Natural killer cell (primary cell): ENCODE results near the gene ARHGEF12. TPM values are rescaled to one million over a fixed set of nuclear protein-coding genes. Genes with fewer than 3 reads are reported as not detected.

ENCODE experiments used
- ATAC-seq, 3 donors: fragments of 150-1000 bp in 2 of 3; fragments of 200-7000 bp in 1 of 3; cut with Tn5 transposase; 1 replicate in 1 of 3; 2 replicates in 2 of 3; pipeline ENCODE4 v1.10.0; 2021; ENCODE audit warnings: mild to moderate bottlenecking in 2 of 3, moderate library complexity in 2 of 3
- DNase-seq, 2 donors: peaks; one replicate each; pipeline versions ENCODE4 v3.0.0 to v3.0.0-alpha.2; 2013 to 2021; ENCODE audit warnings: mixed read lengths in 1 of 2
- H3K27ac ChIP-seq: one replicate; pipeline ENCODE4 v1.5.1; 2013; ENCODE audit warnings: mild to moderate bottlenecking, low read length
- H3K27me3 ChIP-seq: one replicate; pipeline ENCODE4 v1.6.1; 2013; ENCODE audit warnings: low read length; ENCODE audit not compliant: control insufficient read depth, insufficient read depth
- H3K36me3 ChIP-seq: one replicate; pipeline ENCODE4 v1.6.1; 2013; ENCODE audit warnings: low read length; ENCODE audit not compliant: control insufficient read depth, insufficient read depth
- H3K4me1 ChIP-seq: one replicate; pipeline ENCODE4 v1.6.1; 2013; ENCODE audit warnings: low read length; ENCODE audit not compliant: control insufficient read depth, insufficient read depth
- H3K4me3 ChIP-seq: one replicate; pipeline ENCODE4 v1.5.1; 2013; ENCODE audit warnings: low read length
- H3K9me3 ChIP-seq: one replicate; pipeline ENCODE4 v1.6.1; 2013; ENCODE audit warnings: low read length; ENCODE audit not compliant: control insufficient read depth, insufficient read depth
- H3K27ac Mint-ChIP-seq, 2 donors: one replicate each; pipeline ENCODE4 v1.8.0; 2022; ENCODE audit warnings: mild to moderate bottlenecking in 2 of 2, mixed read lengths in 2 of 2, moderate library complexity in 1 of 2
- H3K27me3 Mint-ChIP-seq, 2 donors: one replicate each; pipeline ENCODE4 v1.8.0; 2022; ENCODE audit warnings: low read depth in 2 of 2, mixed read lengths in 2 of 2
- H3K36me3 Mint-ChIP-seq: one replicate; pipeline ENCODE4 v1.8.0; 2022; ENCODE audit warnings: mixed read lengths
- H3K4me1 Mint-ChIP-seq, 2 donors: one replicate each; pipeline ENCODE4 v1.8.0; 2022; ENCODE audit warnings: mixed read lengths in 2 of 2
- H3K4me3 Mint-ChIP-seq: one replicate; pipeline ENCODE4 v1.8.0; 2022; ENCODE audit warnings: mild to moderate bottlenecking, moderate library complexity, mixed read lengths
- H3K9me3 Mint-ChIP-seq, 2 donors: one replicate each; pipeline ENCODE4 v1.8.0; 2022; ENCODE audit warnings: mixed read lengths in 2 of 2
- WGBS: methylation state at CpG from one replicate; pipeline ENCODE4 v1.1.7; 2013; ENCODE audit warnings: missing lambda C conversion rate; ENCODE audit not compliant: insufficient coverage; 5-methylcytosine and 5-hydroxymethylcytosine counted together
- intact Hi-C: fragments of 100-400 bp; cut with micrococcal nuclease; formaldehyde crosslinking; loops from one replicate; pipeline ENCODE4 v1.14.2; 2022
- total RNA-seq, 4 donors: library from RNA; stranded (reverse); fragments of 120-200 nt in 1 of 4; gene quantifications; one replicate each; pipeline versions ENCODE4 v1.2.3 to v1.2.4, GENCODE V29; 2013 to 2022
- TF ChIP-seq, protein P1 (sequence below): fragments of 200-600 bp; IDR thresholded peaks from one replicate; pipeline ENCODE4 v1.8.0; 2022; ENCODE audit warnings: antibody characterized with exemption

The ARHGEF12 gene
- total RNA-seq, 3 donors from 2014 or later (not counting 1 experiment from before 2014, with no cell fraction given) = 38.4 to 52.3 (median 42.1) TPM

DNA sequence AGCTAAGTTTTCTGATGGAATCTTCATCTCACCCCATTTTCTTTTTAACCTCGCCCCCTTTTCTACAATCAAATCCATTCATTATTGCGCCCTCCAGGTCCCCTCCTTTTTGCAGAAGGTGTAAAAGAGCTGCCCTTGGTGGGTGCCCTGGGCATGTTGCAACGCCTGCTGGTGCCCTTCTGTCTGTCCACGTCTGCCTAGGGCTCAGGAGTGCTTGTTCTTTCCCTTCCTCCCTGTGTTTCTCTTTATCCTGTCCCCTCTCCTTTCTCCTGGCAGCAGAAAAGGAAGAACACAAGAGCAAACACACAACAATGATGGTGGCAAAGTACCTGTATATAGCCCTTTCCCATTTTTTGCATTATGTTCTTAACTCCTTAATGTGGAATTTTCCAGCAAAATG, 17.3 kb upstream of the ARHGEF12 start:
- Mint-ChIP-seq H3K27ac (no peak overlapping the region), H3K9me3 (no peaks in the 10 kb centered on the region), H3K4me3 (no peak overlapping the region), H3K27me3 (peaks cover 40 to 49% of the 10 kb centered on the region in 2 donors), H3K4me1 (no peaks in the 10 kb centered on the region), H3K36me3 (no peaks in the 10 kb centered on the region)
- TF ChIP-seq, protein P1, sequence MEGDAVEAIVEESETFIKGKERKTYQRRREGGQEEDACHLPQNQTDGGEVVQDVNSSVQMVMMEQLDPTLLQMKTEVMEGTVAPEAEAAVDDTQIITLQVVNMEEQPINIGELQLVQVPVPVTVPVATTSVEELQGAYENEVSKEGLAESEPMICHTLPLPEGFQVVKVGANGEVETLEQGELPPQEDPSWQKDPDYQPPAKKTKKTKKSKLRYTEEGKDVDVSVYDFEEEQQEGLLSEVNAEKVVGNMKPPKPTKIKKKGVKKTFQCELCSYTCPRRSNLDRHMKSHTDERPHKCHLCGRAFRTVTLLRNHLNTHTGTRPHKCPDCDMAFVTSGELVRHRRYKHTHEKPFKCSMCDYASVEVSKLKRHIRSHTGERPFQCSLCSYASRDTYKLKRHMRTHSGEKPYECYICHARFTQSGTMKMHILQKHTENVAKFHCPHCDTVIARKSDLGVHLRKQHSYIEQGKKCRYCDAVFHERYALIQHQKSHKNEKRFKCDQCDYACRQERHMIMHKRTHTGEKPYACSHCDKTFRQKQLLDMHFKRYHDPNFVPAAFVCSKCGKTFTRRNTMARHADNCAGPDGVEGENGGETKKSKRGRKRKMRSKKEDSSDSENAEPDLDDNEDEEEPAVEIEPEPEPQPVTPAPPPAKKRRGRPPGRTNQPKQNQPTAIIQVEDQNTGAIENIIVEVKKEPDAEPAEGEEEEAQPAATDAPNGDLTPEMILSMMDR = no peak
- no peaks in the 10 kb centered on the region for H3K9me3 ChIP-seq
- H3K27ac ChIP-seq = no peak overlapping the region
- H3K27me3 ChIP-seq = peaks cover 9% of the 10 kb centered on the region
- no peak overlapping the region for H3K4me3 ChIP-seq
- DNase-seq (no peak), ATAC-seq (no peak)
- H3K36me3 ChIP-seq = no peaks in the 10 kb centered on the region
- no peaks in the 10 kb centered on the region for H3K4me1 ChIP-seq
- intact Hi-C loops = no loop called here
- 77% methylated on average over 4 of the region's 4 CpGs for WGBS

GRCh38 chr11:120324932-120325810, 11.0 kb upstream of the ARHGEF12 start, which contains the start of gene TLCD5:
TLCD5 (plus strand) TSS chr11:120325299; CDS start chr11:120327442, 2,143 bp downstream.
- Mint-ChIP-seq H3K4me1 (peaks cover 26 to 27% of the 10 kb centered on the region in 2 donors), H3K27me3 (peaks cover 56 to 67% of the 10 kb centered on the region in 2 donors), H3K36me3 (no peaks in the 10 kb centered on the region), H3K4me3 (peak within 1 kb of the TSS; percentile 83), H3K27ac (no peak within 1 kb of the TSS), H3K9me3 (no peaks in the 10 kb centered on the region)
- ATAC-seq (peak; percentile 43 to 61 (median 55)), DNase-seq (peak in 1 of 2 donors; percentile 52)
- 2% methylated on average over 81 of the region's 84 CpGs for WGBS
- no peaks in the 10 kb centered on the region for H3K9me3 ChIP-seq
- no peak within 1 kb of the TSS for H3K27ac ChIP-seq
- peaks cover 3% of the 10 kb centered on the region for H3K4me1 ChIP-seq
- H3K4me3 ChIP-seq = no peak within 1 kb of the TSS
- intact Hi-C loops = no loop called here
- TF ChIP-seq, protein P1 = no peak
- H3K36me3 ChIP-seq = no peaks in the 10 kb centered on the region
- H3K27me3 ChIP-seq = peaks cover 22% of the 10 kb centered on the region

DNA sequence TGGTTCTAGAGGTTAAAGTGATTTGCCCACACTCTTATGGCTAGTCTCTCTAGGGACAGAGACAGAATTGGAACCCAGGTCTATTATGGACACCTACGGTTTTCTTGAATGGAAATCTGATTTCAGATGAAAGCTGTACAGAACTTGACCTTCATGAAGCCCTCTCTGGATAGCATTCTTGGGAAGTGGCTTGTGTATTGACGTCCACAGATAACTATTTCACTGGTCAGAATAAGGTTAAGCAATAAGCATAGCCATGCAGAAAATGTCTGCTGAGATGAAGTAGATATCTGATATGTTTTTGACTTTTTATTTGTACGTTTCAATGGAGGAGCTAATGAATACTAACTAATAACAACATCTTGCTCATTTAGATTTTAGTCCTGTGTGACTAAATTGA, 10.0 kb upstream of the ARHGEF12 start:
- ATAC-seq (no peak), DNase-seq (no peak)
- H3K27me3 ChIP-seq = peaks cover 22% of the 10 kb centered on the region
- peaks cover 58 to 73% of the 10 kb centered on the region in 2 donors for H3K27me3 Mint-ChIP-seq
- no peak overlapping the region for H3K27ac ChIP-seq
- no peaks in the 10 kb centered on the region for H3K36me3 ChIP-seq
- no peak overlapping the region for H3K4me3 ChIP-seq
- no peaks in the 10 kb centered on the region for H3K9me3 Mint-ChIP-seq
- TF ChIP-seq, protein P1 = no peak
- WGBS = 54% methylated on average over 2 of the region's 3 CpGs
- H3K4me1 Mint-ChIP-seq = peaks cover 26 to 27% of the 10 kb centered on the region in 2 donors
- H3K9me3 ChIP-seq = no peaks in the 10 kb centered on the region
- peaks cover 3% of the 10 kb centered on the region for H3K4me1 ChIP-seq
- H3K27ac Mint-ChIP-seq = no peak overlapping the region
- no peaks in the 10 kb centered on the region for H3K36me3 Mint-ChIP-seq
- intact Hi-C loops = no loop called here
- peak overlapping the region; percentile 76 for H3K4me3 Mint-ChIP-seq
